GM18870 (cell line): ENCODE data around the gene MIER3.

ENCODE experiments used
- ATAC-seq: cut with Tn5 transposase; IDR thresholded peaks from one replicate; pipeline ENCODE4 v1.9.1; 2021; ENCODE audit warnings: moderate library complexity; ENCODE audit not compliant: unreplicated experiment

The MIER3 gene

DNA sequence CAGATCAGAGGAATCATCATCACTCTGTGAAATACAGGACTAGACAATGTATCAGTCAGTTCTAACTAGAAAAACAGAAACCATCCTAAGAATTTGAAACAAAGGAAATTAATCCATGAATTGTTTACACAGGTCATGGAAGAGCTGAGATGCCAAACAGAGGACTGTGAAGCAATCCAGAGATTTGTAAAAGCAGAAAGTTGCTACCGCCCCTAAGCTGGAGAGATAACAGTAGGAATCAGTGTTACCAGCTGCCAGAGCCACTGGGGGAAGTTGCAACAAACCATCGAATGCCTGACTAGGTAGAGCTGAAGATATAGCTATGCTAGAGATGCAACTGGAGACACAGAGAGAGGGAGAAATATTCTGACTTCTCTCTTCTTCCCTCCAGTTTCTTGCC lies 10.4 kb upstream of the MIER3 start:
- no peak for ATAC-seq

DNA sequence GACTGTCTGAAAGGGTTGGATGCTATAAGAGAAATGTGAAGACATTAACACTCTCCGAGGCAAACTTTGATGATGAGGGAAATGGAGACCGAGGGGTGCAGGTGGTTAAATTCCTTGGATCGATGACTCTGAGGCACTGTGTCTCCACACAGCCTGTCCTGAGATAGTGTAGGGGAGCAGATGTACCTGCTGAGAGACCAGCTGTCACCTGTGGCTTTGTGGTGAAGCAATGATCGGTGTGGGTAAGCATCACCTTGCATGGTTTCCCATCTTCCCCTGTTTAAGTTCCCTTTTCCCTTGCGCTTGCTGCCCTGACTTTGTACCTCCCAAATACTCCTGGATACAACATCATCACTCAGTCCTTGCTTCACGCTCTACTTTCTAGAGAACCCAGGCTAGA lies 9.8 kb upstream of the MIER3 start:
- no peak for ATAC-seq

- no peak for ATAC-seq
Measured at GRCh38 chr5:56959326-56959725, 7.4 kb upstream of the MIER3 start.

DNA sequence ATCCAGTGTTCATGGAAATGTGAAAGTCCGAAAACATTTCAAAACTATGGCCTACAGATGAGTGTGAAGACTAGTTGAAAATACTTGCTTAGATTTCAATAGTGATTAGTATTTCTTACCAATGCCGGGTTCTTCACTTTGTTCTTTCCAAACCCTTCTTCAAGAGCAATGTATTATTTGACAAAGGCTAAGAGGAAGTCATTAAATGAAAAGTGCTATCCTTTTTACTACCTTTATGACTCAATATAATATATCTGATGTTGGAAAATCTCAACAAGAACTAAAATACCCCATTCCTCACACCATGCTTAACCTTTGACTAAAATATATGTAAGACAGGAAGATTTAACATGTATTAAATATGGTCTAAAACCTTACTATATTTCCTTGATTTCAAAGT lies 6.7 kb upstream of the MIER3 start:
- ATAC-seq: no peak

GRCh38 chr5:56954262-56954661 lies 2.3 kb upstream of the MIER3 start:
- no peak for ATAC-seq

DNA sequence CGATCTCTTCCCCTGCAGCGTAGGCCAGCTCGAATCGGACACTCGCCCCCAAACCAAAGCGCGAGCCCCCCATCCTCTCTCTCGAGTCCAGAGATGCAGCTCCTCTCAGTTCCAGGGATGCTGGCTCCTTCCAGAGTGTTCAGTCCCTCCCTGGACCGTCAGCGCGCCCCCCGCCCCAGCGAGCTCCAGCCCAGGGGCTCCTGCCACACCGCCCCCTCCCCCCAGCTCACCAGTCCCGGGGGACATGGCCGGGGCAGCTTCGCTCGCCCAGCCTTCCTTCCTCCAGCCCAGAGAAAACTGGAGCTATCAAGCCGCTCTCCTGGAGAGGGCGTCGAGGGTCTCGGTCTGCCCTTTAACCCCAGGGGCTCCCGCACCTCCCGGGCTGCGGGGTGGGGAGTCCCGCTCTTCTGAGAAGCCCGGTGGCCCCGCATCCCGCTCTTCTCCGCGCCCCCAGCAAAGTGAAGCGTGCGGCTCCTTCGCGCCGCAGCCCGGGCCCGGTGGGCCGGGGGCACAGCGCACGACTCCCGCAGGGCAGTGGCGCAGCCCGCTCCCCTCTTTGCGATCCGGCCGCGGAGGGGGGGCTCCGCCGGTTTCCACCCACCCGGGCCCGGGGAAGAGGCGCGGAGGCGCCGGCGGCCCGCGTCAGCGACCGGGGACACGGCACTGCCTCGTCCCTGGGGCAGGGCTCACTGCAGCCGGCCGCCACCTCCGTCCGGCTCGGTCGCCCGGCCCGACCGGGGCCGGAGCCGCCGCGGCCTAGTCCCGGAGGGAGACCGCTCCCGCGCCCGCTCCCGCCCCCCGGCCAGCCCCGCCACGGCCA lies 587 bp downstream of the MIER3 start:
- peak; percentile 22 for ATAC-seq

GRCh38 chr5:56950626-56951125 lies 1.2 kb downstream of the MIER3 start:
- peak; percentile 51 for ATAC-seq

DNA sequence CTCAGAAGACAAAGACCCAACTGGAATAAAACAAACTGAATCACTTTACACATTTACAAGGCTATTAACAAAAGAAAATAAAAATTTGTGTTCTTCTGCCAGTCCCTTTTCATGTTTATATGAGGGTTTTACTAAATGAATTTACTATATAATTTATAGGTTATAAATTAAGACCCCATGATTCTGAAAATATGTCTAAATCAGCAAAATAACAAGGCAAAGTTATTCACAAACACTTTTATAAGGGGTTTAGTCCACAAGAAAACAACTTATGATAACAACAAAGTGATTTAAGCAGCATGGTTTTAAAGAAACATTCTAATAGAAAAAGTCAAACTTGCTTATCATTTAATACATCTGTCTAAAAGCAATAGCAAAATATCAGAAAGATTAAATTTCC lies 4.9 kb downstream of the MIER3 start:
- ATAC-seq: no peak

DNA sequence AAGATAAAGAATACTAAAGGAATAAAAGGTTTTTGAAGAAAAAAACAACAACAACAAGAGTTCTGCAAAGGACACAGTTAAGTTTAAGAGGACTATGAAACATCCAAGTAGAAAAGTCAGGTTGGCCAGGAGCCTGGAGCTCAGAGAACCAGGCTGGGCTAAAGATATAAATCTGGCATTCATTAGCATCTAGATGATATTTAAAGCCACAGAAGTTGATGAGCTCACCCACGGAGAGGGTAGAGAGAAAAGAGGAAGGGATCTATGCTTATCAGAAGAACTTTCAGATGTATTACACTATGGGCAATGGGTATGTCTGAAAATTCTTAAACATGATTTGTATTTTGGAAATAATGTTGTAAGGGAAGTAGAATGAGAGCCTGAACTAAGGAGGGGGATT lies 9.9 kb downstream of the MIER3 start:
- ATAC-seq: no peak

DNA sequence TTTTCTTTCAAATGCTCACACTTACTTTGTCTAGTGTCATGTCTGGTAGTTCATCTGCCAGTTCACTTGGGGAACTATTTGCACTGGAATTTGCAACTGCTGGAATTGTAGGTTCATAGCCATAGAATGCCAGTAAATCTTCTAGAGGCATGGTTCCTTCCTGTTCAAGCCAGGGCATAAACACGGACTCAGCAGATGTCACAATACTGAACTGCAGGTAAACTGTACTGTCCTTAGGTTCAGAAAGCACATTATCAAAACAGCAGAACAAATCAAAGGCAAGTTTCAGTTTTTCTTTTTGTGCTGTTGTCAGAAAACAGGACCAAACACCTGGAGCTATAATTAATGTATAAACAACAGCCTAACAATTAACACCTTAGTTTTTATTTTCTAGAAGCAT lies 13.1 kb downstream of the MIER3 start:
- ATAC-seq: no peak

DNA sequence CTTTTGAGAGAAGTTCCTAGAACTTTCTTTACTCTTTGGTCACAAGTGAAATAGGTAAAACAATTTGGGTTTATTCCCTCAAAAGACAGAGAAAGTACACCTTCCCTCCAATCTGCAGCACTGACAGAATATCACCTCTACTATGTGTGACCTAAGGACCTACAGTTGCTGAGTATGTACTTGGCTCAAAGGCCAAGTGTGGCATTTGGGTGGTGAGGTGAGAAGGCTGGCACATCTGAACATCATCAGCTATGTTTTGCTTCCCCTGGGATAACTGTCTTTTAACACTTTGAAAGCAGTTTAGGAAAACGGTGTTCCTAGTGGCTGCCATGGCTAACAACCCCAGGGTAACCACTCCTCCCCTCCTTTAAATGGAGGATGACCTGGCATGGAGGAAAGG lies 17.6 kb downstream of the MIER3 start:
- no peak for ATAC-seq

DNA sequence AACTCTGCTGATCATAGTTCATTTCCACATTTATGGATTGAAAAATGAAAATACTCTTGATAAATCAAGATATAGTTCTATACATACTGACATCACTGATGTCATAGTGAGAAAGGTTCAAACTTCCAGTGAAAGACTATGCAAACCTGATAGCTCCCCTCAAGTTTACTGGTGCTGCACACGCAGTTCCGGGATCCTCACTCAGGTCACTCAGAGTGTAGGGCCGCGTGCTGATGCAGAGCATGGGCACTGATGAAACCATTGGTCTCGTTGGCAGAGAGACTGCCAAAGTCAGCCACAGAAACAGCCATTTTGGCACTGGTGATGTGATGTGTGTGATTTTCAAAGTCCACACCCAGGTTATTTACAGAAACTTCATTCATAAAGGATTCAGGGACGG lies 29.0 kb downstream of the MIER3 start:
- ATAC-seq: no peak

DNA sequence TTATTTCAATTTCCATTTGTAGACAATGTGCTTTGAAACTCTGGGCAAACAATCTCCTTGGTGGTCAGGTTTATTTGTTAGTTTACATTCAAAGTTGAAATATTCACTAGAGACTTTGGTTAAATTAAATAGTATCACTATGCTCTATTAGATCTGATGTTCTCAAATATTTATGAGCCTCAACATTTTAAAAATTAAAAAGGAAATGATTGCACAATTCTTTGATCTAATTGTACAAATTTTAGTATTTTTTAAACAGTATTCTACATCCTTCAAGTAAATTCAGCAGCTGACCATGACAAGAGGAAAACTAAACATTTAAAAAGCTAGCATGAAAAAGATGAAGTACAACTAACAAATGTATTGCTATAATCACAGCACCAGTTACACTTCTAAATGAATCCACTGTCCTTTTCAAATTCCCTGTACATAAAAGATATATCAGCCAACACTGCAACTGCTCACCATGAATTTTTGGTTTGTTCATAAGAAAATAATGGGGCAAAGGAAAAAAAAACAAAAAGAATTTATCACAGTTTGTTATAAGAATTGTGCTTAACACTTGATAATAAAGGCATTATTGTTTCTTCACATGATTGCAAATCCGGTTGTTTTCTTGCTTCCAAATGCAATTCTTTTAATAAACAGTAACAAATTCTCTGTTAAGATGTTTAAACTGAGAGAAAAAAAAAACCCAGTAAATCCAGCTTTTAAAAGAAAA lies 31.8 kb downstream of the MIER3 start:
- no peak for ATAC-seq

DNA sequence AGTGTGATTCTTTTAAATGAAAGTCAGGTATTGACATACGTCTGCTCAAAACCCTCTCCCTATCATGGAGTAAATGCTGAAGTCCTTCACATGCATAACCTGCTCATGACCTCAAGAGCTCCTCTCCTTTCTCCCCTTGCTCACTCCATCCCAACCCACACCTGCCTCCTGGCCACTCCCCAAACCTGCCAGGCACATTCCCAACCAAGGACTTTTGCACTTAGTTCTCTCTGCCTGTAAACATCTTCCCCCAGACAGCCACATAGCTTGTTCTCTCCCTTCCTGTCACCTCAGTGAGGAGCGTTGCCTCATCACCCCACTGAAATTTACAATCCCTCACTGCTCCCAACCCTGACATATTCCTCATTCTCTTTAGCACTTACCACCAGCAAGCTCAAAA lies 33.9 kb downstream of the MIER3 start:
- no peak for ATAC-seq

- ATAC-seq: no peak
Measured at GRCh38 chr5:56917534-56917933, 34.4 kb downstream of the MIER3 start.

GRCh38 chr5:56914678-56915077 lies 37.2 kb downstream of the MIER3 start:
- ATAC-seq: no peak

DNA sequence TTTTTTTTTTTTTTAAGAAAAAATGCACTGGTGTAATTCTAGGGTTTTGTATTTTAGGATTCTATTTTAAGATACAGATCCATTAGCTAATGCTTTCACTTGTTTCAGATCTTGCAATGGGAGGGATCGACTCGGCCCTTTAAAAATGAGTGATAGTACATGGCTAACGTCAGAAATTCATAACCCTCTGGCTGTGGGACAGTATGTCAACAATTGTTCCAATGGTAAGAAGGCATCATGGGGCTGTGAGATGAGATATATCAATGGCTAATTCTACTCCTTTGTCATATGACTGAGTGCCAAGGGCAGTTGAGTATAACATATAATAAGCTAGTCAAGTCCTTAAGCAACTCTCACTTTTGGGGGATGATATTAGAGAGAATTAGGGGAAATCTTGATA lies 38.2 kb downstream of the MIER3 start:
- no peak for ATAC-seq

- peak; percentile 20 for ATAC-seq
Measured at GRCh38 chr5:56910210-56910965, 41.5 kb downstream of the MIER3 start.

GRCh38 chr5:56909294-56910209 lies 42.4 kb downstream of the MIER3 start, which contains the start of gene SETD9:
Gene SETD9, plus strand, starts transcription at chr5:56909596. Its CDS starts 50 bp downstream, at chr5:56909646.
- ATAC-seq: peak; percentile 85

- ATAC-seq: peak; percentile 36
Measured at GRCh38 chr5:56908942-56909293, 43.0 kb downstream of the MIER3 start.
